GM19025 (cell line): ENCODE measurements around the gene BCKDK.
"Not testable (repeated sequence)": the region's sequence is repeated elsewhere in the genome, so short reads cannot be mapped to it uniquely, and the experiment has no call there.

ENCODE experiments used
- ATAC-seq: cut with Tn5 transposase; IDR thresholded peaks from one replicate; pipeline ENCODE4 v1.9.1; 2021; ENCODE audit warnings: mild to moderate bottlenecking, low read depth, moderate library complexity; ENCODE audit not compliant: unreplicated experiment

BCKDK gene

DNA sequence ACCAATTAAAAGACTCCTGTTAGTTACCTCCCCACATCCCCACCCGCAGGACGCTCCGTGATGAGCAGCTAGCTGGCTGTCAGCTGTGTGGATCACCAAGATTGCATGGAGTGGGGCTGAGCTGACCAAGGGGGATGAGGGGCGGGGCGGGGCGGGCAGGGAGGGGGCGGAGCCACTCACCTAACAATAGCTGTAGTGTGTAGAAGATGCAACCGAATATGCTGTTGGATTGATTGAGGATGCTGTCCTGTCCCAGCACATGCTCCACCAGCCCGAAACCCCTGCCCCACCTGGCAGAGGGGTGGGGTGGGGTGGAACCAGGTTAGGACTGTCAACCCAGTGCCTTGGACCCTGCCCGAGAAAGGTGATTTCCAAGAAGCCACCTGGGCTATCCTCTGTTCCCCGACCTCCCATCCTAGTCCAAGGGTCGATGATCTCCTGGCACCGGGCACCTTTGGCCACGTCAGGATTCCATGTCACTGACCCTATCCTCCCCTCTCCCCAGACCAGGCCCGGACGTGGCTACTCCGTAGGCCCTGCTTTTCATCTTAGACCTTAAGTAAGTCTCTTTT is 15.0 kb upstream of the BCKDK start:
- no peak for ATAC-seq

DNA sequence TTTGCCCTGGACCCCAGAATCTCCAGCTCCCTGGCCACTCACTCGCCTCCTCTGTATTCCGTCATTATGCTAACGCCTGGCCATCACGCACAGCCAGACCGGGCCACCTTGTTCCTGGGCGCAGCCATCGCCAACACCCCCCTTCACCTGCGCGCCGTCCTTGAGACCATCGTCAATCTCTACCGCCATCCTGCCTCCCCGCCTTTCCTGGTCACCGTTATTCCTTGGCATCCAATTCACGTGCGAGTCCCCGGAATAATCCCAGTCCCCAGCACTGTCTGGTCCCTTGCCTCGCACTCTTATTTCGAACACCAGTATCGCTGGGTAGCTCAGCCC is 14.1 kb upstream of the BCKDK start:
- no peak for ATAC-seq

DNA sequence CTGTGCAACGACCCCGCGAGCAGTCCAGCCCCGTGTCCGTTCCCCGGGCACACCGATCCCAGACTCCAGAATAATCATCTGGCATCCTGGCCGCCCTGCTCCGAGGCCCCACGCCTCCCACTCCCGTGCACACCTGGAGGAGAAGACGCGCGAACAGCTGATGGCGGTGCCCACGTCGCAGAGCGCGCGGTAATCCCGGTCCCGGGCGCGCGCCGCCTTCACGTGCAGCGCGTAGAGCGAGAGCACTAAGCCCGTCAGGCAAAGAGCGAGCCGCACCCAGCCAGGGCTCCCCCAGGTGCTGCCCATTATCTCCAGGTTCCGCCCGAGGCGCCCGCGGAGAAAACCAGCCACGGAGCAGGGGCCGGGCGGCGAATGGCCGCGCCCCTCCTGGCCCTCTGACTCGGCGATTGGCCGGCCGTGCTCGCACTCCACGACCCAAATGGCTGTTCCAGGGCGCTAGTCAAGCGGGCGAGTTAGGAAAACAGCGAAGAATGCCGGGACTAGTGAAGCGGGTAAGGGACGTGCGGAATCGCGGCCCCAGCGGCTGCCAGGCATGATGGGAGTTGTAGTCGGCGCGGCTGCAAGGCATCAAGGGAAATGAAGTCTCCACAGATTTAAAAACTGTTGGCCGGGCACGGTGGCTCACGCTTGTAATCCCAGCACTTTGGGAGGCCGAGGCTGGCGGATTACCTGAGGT is 13.6 kb upstream of the BCKDK start, which contains the start of gene VKORC1:
Gene VKORC1, minus strand, starts transcription at position 374 of the 697 bp plus-strand sequence. Its CDS starts 68 bp downstream, at position 306.
- ATAC-seq = peak; percentile 89

GRCh38 chr16:31099860-31100638 is 8.1 kb upstream of the BCKDK start:
- ATAC-seq = no peak

DNA sequence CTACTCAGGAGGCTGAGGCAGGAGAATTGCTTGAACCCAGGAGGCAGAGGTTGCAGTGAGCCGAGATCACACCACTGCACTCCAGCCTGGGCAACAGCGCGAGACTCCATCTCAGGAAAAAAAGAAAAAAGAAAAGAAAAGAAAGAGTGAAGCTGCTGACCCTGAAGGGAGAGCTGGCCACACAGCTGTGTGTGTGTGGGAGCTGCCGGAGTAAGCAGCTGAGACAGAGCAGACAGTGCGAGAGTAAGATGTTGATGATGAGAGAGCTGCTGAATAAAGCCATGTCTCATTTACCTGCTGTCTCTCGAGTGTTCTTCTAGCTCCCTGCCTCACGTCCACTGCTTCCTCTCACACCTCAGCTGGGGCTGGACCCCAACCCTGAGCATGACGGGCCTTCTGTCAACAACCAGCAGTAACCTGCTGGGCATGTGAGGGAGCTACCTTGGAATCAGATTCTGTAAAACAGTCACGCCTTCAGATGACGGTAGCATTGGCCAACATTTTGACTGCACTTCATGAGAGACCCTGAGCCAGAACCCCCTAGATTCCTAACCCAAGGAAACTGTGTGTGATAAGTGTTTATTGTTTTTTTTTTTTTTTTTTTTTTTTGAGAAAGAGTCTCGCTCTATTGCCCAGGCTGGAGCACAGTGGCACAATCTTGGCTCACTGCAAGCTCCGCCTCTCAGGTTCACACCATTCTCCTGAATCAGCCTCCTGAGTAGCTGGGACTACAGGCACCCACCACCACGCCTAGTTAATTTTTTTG is 7.1 kb upstream of the BCKDK start:
- not testable (repeated sequence) for ATAC-seq

DNA sequence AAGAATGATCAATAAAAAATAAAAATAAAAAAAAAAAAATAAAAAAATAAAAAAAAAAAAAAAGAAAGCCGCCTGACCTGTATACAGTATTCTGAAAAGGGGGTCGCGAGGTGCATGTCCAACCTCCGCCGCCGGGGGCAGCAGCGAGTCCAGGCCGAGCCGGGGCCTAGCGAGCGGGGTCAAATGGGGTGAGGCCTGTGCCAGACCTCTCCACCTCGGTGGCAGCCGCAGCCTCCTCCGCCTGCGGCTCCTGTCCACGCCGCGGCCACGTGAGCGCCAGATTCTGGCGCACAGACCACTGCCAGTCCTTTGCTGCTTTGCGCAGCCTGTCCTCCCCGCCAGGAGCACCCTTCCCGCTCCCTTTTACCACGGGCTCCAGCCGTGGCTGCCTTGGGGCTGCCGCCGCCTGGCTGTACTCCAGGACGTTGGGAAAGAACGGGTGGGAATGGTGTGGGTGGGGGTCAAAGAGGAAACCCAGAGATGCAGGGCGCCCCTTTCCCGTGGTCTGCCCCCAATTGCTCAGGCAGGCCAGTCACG is 2.4 kb upstream of the BCKDK start:
- ATAC-seq = no peak

DNA sequence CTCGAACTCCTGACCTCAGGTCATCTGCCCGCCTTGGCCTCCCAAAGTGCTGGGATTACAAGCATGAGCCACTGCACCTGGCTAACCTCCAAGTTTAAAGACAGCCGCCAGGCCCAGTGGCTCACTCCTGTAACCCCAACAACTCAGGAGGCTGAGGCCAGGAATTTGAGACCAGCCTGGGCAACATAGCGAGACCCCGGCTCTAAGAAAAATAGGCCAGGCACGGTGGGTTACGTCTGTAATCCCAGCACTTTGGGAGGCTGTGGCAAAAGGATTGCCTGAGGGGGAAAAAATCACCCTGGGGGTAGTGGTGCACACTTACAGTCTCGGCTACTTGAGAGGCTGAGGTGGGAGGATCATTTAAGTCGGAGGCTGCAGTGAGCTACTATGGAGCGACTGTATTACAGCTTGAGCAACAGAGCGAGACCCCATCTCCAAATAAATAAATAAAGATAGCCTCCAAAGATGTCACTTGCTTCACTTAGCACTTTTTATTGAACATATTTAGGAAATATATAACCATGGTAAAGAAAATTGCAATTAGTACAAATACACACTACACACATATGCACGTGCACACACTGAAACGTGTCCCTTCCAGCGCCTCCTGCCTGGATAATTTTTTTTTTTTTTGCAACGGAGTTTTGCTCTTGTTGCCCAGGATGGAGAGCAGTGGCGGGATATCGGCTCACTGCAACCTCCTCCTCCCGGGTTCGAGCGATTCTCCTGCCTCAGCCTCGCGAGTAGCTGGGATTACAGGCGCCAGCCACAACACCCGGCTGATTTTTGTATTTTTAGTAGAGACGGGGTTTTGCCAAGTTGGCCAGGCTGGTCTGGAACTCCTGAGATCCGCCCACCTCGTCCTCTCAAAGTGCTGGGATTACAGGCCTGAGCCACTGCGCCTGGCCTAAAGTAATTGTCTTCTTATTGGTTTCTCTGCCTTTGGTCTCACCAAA is 1.4 kb upstream of the BCKDK start:
- no peak for ATAC-seq

DNA sequence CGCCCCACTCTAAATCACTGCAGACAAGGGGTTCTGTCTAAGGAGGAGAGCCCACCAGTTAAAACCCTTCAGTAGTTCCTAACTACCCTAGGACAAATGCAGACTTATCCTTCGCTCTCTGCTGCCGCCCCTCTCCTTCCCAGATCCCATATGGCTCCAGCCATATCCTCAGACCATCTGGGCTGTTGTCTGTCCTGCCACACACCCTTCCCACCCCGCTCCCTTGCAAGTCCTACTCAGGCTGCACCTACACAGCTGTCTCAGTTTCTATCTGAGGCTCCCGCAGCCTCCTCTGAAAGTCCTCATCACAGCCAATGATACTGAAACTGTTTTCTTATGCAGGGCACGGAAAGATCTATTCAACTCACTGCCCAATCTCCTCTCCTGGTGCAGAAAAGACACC is 720 bp upstream of the BCKDK start:
- peak; percentile 56 for ATAC-seq

GRCh38 chr16:31108794-31109558 is 790 bp downstream of the BCKDK start:
- ATAC-seq = no peak

DNA sequence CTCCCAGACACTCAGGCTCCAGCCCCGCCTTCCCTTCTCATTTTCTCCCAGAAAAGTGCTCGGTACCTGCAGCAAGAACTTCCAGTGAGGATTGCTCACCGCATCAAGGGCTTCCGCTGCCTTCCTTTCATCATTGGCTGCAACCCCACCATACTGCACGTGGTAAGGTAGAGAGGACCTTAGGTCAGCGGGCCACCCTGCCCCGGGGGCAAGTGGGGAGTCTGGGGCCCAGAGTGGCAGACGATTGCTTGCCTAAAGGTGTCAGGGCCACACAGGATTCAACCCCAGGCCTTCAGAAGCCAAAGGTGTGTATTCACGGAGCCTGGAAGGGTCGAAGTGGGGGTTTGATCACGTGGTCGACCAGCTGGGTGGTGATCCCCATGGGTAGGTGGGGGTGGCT is 1.4 kb downstream of the BCKDK start:
- no peak for ATAC-seq

DNA sequence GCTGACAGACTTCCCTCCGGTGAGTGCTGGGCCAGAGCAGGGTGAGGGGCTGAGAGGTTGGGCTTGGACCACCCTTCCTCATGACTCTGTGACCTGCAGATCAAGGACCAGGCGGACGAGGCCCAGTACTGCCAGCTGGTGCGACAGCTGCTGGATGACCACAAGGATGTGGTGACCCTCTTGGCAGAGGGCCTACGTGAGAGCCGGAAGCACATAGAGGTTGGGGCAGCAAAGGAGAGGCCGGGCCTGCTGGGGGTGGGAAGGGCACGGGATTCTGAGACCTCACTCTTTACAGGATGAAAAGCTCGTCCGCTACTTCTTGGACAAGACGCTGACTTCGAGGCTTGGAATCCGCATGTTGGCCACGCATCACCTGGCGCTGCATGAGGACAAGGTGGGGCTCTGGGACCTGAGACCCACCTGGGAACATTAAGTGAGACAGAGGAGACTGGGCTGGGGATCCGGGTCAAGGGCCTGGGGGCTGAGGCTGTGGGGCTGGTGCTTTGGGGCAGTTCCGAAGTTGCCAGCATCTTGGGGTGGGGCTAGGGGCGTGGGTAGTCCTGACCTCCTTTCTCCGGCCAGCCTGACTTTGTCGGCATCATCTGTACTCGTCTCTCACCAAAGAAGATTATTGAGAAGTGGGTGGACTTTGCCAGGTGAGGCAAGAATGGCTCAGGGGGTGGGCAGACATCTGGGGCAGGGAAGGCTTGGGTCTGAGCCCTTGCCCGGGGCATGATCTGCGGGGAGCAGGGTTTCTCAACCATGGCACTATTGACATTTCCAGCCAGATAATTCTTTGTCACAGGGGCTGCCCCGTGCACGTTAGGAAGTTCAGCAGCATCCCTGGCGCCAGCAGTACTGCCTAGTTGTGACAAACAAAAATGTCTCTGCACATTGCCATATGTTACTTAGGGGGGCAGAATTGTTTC is 2.2 kb downstream of the BCKDK start:
- no peak for ATAC-seq

DNA sequence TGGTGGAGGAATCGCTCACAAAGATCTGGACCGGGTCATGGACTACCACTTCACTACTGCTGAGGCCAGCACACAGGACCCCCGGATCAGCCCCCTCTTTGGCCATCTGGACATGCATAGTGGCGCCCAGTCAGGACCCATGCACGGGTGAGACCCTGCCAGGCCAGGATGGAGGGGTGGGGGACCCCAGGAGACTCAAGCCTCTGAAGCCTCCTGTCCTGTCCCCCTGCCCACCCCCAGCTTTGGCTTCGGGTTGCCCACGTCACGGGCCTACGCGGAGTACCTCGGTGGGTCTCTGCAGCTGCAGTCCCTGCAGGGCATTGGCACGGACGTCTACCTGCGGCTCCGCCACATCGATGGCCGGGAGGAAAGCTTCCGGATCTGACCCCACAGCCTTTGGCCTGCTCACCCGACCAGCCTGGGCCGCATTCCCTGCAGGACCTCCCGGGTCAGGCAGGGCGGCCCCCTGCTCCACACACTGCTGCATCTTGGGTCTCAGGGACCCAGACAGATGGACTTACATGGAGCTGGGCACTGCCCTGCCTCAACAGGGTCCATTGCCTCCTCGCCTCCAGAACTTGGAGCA is 3.8 kb downstream of the BCKDK start:
- no peak for ATAC-seq

- ATAC-seq = no peak
Measured at GRCh38 chr16:31112711-31113110, 4.5 kb downstream of the BCKDK start.

- no peak for ATAC-seq
Measured at GRCh38 chr16:31113121-31114120, 5.2 kb downstream of the BCKDK start.

GRCh38 chr16:31114468-31114867 is 6.3 kb downstream of the BCKDK start:
- ATAC-seq = no peak
